Fibroblast of mammary gland (primary cell): ENCODE data around the gene BOD1L2.

Experiments used
- DNase-seq: peaks from one replicate; pipeline ENCODE4 v3.0.0-alpha.2; 2010; ENCODE audit warnings: low read depth
- H3K4me3 ChIP-seq: 2 replicates; pipeline ENCODE4 v1.5.1; 2011; ENCODE audit warnings: low read depth, mild to moderate bottlenecking, low read length, moderate library complexity; ENCODE audit not compliant: control insufficient read depth
- CTCF ChIP-seq: conservative IDR thresholded peaks from 2 replicates; pipeline ENCODE4 v1.5.1; 2011; ENCODE audit warnings: low read depth, low read length, inconsistent platforms; ENCODE audit not compliant: control insufficient read depth, insufficient read depth

BOD1L2 gene

DNA sequence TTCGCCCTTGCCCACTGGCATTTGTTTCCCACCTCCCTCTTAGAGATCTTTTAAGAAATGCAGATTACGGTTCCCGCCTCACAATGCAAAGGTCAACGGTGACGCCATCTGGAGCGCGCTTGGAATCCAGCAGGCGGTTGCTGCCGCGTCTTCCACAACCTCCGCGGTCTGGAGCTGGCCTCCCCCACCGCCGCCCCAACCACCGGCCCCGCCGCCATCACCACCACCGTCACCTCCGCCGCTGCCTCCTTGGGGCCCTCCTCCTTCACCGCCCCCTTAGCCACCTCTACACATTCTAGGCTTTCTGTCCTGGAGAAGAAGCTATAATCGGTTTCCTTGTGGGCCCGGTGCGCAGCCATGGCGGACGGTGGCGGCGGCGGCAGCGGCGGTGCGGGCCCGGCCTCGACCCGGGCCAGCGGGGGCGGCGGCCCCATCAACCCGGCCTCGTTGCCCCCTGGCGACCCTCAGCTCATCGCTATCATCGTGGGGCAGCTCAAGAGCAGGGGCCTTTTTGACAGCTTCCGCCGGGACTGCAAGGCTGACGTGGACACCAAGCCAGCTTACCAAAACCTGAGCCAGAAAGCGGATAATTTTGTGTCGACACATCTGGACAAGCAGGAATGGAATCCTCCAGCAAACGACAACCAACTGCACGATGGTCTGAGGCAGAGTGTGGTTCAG, at the start of gene BOD1L2:
BOD1L2 (plus strand) TSS at position 132 of the 681 bp plus-strand sequence; CDS start at position 358, 226 bp downstream.
- no peak for DNase-seq
- no peak for TF ChIP-seq CTCF
- no peak within 1 kb of the TSS for H3K4me3 ChIP-seq

DNA sequence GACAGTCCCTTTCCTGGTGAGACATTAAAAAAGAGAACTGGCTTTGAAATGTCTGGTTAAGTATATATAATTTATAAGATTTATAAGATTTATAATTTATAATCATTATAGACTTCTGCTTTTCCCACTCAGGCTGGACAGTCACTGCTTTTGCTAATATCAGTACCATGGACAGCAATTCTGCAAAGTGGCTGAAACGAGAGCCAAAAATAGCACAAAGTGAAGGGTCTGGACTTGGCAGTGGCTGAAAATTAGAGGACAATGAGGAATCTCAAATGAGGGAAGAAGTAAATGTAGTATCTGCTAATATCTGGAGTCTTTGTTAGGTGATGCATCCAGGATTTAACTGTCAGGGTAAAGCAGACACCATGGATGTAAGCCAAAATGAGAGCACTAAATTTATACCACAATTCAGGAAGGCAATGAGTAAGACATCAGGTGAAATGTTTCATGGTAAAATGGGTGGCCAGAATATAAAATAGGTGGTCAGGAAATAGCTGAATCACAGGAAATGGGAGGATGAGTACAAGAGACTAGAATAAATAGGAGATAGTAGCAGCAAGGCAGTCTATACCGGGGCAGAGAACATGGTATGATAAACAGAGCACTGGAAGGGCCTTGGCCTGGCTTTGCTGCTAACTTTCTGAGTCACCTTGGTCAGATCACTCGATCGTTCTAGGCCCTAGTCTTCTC, 39.6 kb upstream of the BOD1L2 start:
- DNase-seq, result peak; percentile 17
- TF ChIP-seq CTCF, result no peak
- no peak overlapping the region for H3K4me3 ChIP-seq

GRCh38 chr18:57110290-57110689, 36.6 kb upstream of the BOD1L2 start:
- no peak for TF ChIP-seq CTCF
- H3K4me3 ChIP-seq, result no peak overlapping the region
- DNase-seq, result no peak

GRCh38 chr18:57113799-57114420, 33.0 kb upstream of the BOD1L2 start:
- no peak for TF ChIP-seq CTCF
- DNase-seq, result no peak
- H3K4me3 ChIP-seq, result no peak overlapping the region

DNA sequence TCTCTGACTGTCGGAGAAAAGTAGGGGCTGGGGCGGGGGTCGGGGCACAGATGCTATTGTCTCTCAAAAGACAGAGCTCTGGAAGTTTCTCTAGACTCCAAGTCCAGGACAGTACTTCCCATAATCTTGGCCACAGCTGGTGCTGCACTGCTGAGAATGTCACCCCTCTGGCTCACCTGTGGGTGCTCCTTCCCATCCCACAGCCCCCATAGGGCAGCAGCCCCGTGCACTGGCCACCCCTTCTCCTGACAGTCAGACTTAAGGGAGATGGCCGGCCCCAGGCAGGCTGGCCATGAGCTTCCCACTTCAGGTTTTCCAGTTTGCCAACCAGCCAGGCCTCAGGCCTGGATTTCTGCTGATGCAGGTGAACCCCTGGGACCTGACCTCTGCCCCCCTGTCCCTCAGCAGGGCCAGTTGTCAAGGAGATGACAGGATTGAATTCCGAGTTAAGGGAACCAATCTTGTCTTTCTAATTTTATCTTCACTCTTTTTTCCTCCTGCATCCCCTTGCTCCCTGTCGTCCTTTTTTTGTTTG, 30.2 kb upstream of the BOD1L2 start:
- no peak for DNase-seq
- TF ChIP-seq CTCF, result no peak
- no peak overlapping the region for H3K4me3 ChIP-seq

- TF ChIP-seq CTCF, result no peak
- H3K4me3 ChIP-seq, result no peak overlapping the region
- DNase-seq, result no peak
These were observed 25.3 kb upstream of the BOD1L2 start for GRCh38 chr18:57121542-57122112.
